ENCODE results near the gene THRA.

THRA gene

DNA sequence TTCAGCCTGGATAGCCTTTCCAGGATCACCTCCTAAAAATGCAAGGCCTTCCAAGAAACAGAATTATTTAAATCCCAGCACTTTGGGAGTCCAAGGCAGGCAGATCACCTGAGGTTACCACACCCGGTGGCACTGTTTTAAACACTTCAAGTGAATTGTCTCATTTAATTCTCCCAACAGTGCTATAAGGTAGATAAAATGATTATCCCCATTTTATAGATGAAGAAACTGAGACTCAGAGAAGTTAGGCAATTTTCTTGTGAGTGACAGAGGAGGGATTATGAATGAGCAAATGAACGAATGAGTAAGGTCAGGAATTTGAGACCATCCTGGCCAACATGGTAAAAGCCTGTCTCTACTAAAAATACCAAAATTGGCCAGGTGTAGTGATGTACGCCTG lies 16.8 kb downstream of the THRA start:
- Histone ChIP-seq H3K4me1 (ENCODE audit: control insufficient read depth in 5 of 5, insufficient read depth in 5 of 5, low read length in 5 of 5) (peaks cover 11 to 26% (median 24%) of the 10 kb centered on the region in 5 donors), H3K9ac (ENCODE audit: low read length in 5 of 5) (no peak overlapping the region), H3K27me3 (ENCODE audit: control insufficient read depth in 5 of 5, insufficient read depth in 4 of 5, low read length in 5 of 5) (no peaks in the 10 kb centered on the region), H3K9me3 (ENCODE audit: control insufficient read depth in 5 of 5, low read length in 5 of 5) (no peaks in the 10 kb centered on the region), H3K36me3 (ENCODE audit: control insufficient read depth in 5 of 5, insufficient read depth in 5 of 5, low read length in 5 of 5) (peaks cover 0 to 69% (median 50%) of the 10 kb centered on the region in 5 donors), H3K4me3 (ENCODE audit: low read depth in 1 of 5, low read length in 5 of 5) (no peak overlapping the region), H3K27ac (ENCODE audit: low read depth, low read length) (no peak overlapping the region)

DNA sequence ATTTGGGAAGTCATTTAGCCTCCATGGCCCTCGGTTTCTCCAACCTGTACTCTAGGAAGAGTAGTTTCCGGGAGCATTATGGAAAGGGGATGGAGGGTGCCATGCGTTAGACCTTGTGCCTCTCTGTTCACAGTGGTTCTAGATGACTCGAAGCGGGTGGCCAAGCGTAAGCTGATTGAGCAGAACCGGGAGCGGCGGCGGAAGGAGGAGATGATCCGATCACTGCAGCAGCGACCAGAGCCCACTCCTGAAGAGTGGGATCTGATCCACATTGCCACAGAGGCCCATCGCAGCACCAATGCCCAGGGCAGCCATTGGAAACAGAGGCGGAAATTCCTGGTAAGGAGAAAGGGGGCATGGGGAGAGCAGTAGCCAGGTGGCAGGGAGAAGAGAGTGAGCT lies 21.7 kb downstream of the THRA start:
- Histone ChIP-seq H3K27ac (ENCODE audit: low read depth, low read length) (no peak overlapping the region), H3K4me3 (ENCODE audit: low read depth in 1 of 5, low read length in 5 of 5) (no peak overlapping the region), H3K9me3 (ENCODE audit: control insufficient read depth in 5 of 5, low read length in 5 of 5) (no peaks in the 10 kb centered on the region), H3K4me1 (ENCODE audit: control insufficient read depth in 5 of 5, insufficient read depth in 5 of 5, low read length in 5 of 5) (peaks cover 0 to 4% (median 0%) of the 10 kb centered on the region in 5 donors), H3K9ac (ENCODE audit: low read length in 5 of 5) (peak overlapping the region in 1 of 5 donors; percentile 48), H3K36me3 (ENCODE audit: control insufficient read depth in 5 of 5, insufficient read depth in 5 of 5, low read length in 5 of 5) (peaks cover 0 to 77% (median 66%) of the 10 kb centered on the region in 5 donors), H3K27me3 (ENCODE audit: control insufficient read depth in 5 of 5, insufficient read depth in 4 of 5, low read length in 5 of 5) (no peaks in the 10 kb centered on the region)

DNA sequence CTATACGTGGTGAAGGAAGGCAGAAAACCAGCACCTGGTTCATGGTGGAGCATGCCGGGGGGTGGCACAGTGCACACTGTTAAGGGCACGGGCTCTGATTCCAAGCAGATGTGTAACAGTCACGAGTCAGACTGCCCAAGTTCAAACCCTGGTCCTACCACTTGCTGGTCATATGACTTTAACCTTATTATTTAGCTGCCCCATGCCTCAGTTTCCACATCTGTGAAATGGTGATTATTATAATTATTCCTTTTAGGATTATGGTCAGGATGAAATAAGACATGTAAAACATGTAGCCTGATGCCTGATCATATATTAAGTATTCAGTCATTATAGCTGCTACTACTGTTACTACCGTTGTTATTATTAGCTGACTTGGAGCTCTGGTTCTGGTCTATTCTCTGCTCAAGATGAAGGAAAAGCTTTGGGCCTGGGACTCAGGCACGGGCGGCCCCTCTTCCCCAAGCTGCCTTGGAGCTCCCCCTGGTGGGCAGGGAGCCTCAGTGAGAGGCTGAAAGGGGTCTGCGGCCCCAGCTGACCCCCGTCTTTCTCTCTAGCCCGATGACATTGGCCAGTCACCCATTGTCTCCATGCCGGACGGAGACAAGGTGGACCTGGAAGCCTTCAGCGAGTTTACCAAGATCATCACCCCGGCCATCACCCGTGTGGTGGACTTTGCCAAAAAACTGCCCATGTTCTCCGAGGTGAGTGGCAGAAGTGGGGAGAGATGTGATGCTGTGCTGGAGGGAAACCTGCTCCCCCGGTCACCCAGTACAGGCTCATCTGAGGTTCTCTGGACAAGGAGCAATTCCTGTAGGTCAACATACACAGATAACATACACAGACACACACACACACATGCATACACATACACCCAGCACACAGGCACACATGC lies 23.6 kb downstream of the THRA start:
- Histone ChIP-seq H3K36me3 (ENCODE audit: control insufficient read depth in 5 of 5, insufficient read depth in 5 of 5, low read length in 5 of 5) (peaks cover 0 to 81% (median 66%) of the 10 kb centered on the region in 5 donors), H3K4me1 (ENCODE audit: control insufficient read depth in 5 of 5, insufficient read depth in 5 of 5, low read length in 5 of 5) (peaks cover 0 to 4% (median 0%) of the 10 kb centered on the region in 5 donors), H3K4me3 (ENCODE audit: low read depth in 1 of 5, low read length in 5 of 5) (no peak overlapping the region), H3K9me3 (ENCODE audit: control insufficient read depth in 5 of 5, low read length in 5 of 5) (no peaks in the 10 kb centered on the region), H3K9ac (ENCODE audit: low read length in 5 of 5) (no peak overlapping the region), H3K27ac (ENCODE audit: low read depth, low read length) (no peak overlapping the region), H3K27me3 (ENCODE audit: control insufficient read depth in 5 of 5, insufficient read depth in 4 of 5, low read length in 5 of 5) (no peaks in the 10 kb centered on the region)

DNA sequence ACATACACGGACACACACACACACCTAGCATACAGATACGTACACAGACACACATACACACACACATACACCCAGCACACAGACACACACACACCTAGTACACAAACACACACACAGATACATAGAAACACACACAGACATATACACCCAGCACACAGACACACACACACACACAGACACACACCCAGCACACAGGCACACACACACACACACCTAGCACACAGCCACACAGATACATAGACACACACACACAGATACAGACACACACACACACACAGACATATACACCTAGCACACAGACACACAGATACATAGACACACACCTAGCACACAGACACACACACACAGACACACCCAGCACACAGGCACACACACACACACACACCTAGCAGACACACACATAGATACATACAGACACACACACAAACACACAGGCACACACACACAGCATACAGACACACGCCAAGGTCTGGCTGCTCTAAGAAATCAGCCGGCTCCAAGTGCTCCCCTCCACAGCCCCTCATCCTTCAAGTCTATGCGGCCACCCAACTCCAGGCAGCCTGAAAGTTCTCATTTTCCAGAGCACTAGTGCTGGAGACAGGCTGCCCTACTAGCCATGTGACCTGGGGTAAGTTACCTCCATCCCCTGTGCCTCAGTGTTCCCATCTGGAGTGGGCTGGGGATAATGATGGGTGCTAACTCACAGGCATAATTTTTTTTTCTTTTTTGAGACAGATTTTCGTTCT lies 24.5 kb downstream of the THRA start:
- Histone ChIP-seq H3K36me3 (ENCODE audit: control insufficient read depth in 5 of 5, insufficient read depth in 5 of 5, low read length in 5 of 5) (peaks cover 0 to 86% (median 71%) of the 10 kb centered on the region in 5 donors), H3K4me1 (ENCODE audit: control insufficient read depth in 5 of 5, insufficient read depth in 5 of 5, low read length in 5 of 5) (peaks cover 0 to 10% (median 5%) of the 10 kb centered on the region in 5 donors), H3K9me3 (ENCODE audit: control insufficient read depth in 5 of 5, low read length in 5 of 5) (no peaks in the 10 kb centered on the region), H3K27ac (ENCODE audit: low read depth, low read length) (no peak overlapping the region), H3K27me3 (ENCODE audit: control insufficient read depth in 5 of 5, insufficient read depth in 4 of 5, low read length in 5 of 5) (no peaks in the 10 kb centered on the region), H3K9ac (ENCODE audit: low read length in 5 of 5) (no peak overlapping the region), H3K4me3 (ENCODE audit: low read depth in 1 of 5, low read length in 5 of 5) (no peak overlapping the region)

DNA sequence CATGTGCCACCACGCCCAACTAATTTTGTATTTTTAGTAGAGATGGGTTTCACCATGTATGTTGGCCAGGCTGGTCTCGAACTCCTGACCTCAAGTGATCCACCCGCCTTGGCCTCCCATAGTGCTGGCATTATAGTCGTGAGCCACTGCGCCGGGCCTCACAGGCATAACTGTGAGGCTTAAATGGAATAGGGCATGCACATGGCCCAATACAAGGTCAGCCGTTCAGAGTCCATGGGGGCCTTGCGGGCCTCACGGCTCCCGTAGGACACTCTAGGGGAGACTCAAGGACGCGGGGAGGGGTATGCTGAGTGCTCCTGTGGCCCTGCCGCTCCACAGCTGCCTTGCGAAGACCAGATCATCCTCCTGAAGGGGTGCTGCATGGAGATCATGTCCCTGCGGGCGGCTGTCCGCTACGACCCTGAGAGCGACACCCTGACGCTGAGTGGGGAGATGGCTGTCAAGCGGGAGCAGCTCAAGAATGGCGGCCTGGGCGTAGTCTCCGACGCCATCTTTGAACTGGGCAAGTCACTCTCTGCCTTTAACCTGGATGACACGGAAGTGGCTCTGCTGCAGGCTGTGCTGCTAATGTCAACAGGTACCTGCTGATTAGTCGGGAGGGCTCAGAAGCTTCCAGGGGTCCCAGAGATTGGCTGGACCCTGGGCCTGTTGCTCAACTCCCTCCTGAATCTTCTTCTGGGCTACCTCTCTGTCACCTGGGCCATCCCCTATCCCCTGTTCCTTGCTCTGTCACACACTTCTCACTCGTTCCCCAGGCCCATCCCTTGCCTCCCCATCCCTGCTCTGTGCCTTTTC lies 25.3 kb downstream of the THRA start:
- Histone ChIP-seq H3K4me1 (ENCODE audit: control insufficient read depth in 5 of 5, insufficient read depth in 5 of 5, low read length in 5 of 5) (peaks cover 0 to 14% (median 7%) of the 10 kb centered on the region in 5 donors), H3K27ac (ENCODE audit: low read depth, low read length) (no peak overlapping the region), H3K4me3 (ENCODE audit: low read depth in 1 of 5, low read length in 5 of 5) (no peak overlapping the region), H3K9me3 (ENCODE audit: control insufficient read depth in 5 of 5, low read length in 5 of 5) (no peaks in the 10 kb centered on the region), H3K36me3 (ENCODE audit: control insufficient read depth in 5 of 5, insufficient read depth in 5 of 5, low read length in 5 of 5) (peaks cover 0 to 91% (median 77%) of the 10 kb centered on the region in 5 donors), H3K27me3 (ENCODE audit: control insufficient read depth in 5 of 5, insufficient read depth in 4 of 5, low read length in 5 of 5) (no peaks in the 10 kb centered on the region), H3K9ac (ENCODE audit: low read length in 5 of 5) (no peak overlapping the region)

DNA sequence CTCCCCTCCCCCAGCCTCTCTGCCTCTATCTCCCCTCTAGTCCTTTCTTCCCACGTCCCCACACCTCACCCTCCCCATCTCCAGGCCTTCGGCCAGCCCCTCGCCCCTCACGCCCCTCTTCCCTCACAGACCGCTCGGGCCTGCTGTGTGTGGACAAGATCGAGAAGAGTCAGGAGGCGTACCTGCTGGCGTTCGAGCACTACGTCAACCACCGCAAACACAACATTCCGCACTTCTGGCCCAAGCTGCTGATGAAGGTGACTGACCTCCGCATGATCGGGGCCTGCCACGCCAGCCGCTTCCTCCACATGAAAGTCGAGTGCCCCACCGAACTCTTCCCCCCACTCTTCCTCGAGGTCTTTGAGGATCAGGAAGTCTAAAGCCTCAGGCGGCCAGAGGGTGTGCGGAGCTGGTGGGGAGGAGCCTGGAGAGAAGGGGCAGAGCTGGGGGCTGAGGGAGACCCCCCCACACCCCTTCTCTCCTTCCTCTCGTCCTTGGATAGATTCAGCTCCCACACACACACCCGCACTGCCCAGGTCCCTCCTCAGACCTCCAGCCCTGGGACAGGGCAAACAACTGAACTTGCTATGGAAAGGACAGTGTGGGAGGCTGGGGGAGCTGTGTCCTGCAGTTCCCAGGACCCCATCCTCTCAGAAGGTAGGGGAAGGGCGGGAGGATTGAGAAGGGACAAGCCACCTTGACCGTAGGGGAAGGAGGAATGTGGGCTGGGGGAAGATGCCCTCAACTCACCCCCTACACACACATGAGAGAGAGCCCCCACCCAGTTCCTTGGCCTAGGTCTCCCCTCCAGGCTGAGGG lies 26.5 kb downstream of the THRA start:
- H3K9ac ChIP-seq (ENCODE audit: low read length in 5 of 5) = no peak overlapping the region

DNA sequence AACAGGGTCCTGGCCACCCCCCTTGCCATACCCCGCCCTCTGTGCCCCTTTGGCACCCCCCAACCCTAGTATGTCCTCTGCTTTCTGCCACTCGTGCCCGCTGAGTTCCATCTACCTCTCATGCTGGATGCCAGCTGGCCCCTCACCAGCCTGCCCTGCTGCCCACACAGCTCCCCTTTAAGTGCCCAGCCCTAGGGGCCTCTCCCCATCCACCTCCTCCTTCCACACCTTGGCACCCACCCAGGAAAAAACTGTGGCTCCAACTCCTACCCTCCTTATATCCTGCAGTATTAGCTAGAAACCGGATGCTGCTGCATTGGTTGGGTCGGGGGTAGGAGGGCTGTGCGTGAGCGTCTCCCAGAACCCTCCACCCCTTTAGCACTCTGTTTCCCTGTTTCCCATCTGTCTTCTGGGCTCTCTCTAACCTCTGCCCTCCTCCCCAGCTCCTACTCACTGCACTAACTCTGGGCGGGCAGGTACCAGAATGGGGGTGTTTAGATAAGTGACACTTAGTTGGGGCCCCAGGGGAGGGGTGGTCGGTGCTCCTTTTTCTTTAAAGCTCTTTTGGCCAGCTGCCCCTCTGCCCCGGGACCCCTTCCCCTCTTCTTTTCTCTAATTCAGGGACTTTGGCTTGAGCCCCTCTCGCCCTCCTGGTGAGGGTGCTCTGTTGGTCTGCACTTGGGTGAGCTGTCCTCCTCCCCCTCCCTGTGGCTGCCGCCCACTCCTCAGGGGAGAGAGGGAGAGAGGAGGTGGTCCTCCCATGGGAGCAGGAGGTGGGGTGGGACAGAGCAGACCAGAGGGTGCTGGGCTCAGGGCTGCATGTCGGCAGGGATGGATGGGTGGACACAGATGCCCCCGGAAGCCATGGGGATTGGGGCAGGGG lies 27.7 kb downstream of the THRA start:
- no peak overlapping the region for H3K4me3 ChIP-seq (ENCODE audit: low read depth in 1 of 5, low read length in 5 of 5)
- H3K9ac ChIP-seq (ENCODE audit: low read length in 5 of 5) = no peak overlapping the region
- H3K27ac ChIP-seq (ENCODE audit: low read depth, low read length) = no peak overlapping the region
- no peaks in the 10 kb centered on the region for H3K27me3 ChIP-seq (ENCODE audit: control insufficient read depth in 5 of 5, insufficient read depth in 4 of 5, low read length in 5 of 5)
- H3K9me3 ChIP-seq (ENCODE audit: control insufficient read depth in 5 of 5, low read length in 5 of 5) = no peaks in the 10 kb centered on the region
- peaks cover 0 to 91% (median 80%) of the 10 kb centered on the region in 5 donors for H3K36me3 ChIP-seq (ENCODE audit: control insufficient read depth in 5 of 5, insufficient read depth in 5 of 5, low read length in 5 of 5)
- peaks cover 4 to 37% (median 30%) of the 10 kb centered on the region in 5 donors for H3K4me1 ChIP-seq (ENCODE audit: control insufficient read depth in 5 of 5, insufficient read depth in 5 of 5, low read length in 5 of 5)

More for the DNA sequence above, 26.5 kb downstream of the THRA start:
- Histone ChIP-seq H3K4me3 (ENCODE audit: low read depth in 1 of 5, low read length in 5 of 5) (no peak overlapping the region), H3K27me3 (ENCODE audit: control insufficient read depth in 5 of 5, insufficient read depth in 4 of 5, low read length in 5 of 5) (no peaks in the 10 kb centered on the region), H3K27ac (ENCODE audit: low read depth, low read length) (peak overlapping the region; percentile 46), H3K9me3 (ENCODE audit: control insufficient read depth in 5 of 5, low read length in 5 of 5) (no peaks in the 10 kb centered on the region), H3K36me3 (ENCODE audit: control insufficient read depth in 5 of 5, insufficient read depth in 5 of 5, low read length in 5 of 5) (peaks cover 0 to 91% (median 78%) of the 10 kb centered on the region in 5 donors), H3K4me1 (ENCODE audit: control insufficient read depth in 5 of 5, insufficient read depth in 5 of 5, low read length in 5 of 5) (peaks cover 0 to 26% (median 19%) of the 10 kb centered on the region in 5 donors)

DNA sequence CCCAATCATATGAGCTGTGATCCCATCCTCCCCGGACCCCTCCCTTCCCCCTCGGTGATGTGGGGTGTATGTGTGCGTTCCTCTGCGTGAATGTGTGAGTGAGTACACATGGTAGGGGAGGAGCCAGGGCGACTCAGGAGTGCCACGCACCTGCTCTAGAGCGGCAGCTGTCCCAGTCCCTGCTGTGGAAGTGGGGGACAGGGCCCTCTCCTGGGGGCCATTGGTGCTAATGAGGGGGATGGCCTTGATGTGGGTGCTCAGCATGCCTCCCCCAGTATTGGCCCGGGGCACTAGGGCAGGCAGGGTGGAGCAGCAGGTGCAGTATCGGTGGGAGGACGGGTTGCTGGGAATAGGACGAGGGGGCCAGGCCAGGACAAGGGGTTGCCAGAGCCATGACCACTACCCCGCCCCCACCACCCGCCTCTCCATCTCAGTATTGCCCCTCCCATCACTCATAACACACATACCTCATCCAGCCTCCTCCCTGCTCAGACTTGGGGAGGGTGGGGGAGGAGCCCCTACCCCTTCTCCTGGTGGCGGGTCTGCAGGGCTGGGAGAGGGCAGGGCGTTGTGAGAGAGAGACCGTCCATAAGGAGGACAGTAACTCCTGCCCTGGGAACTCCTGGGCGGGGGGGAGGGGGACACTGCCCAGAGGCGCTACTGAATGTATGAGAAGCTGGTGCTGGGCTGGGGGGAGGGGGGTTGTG lies 29.1 kb downstream of the THRA start:
- Histone ChIP-seq H3K9me3 (ENCODE audit: control insufficient read depth in 5 of 5, low read length in 5 of 5) (no peaks in the 10 kb centered on the region), H3K4me1 (ENCODE audit: control insufficient read depth in 5 of 5, insufficient read depth in 5 of 5, low read length in 5 of 5) (peaks cover 16 to 46% (median 44%) of the 10 kb centered on the region in 5 donors), H3K36me3 (ENCODE audit: control insufficient read depth in 5 of 5, insufficient read depth in 5 of 5, low read length in 5 of 5) (peaks cover 0 to 92% (median 86%) of the 10 kb centered on the region in 5 donors), H3K27ac (ENCODE audit: low read depth, low read length) (peak overlapping the region; percentile 61), H3K27me3 (ENCODE audit: control insufficient read depth in 5 of 5, insufficient read depth in 4 of 5, low read length in 5 of 5) (no peaks in the 10 kb centered on the region), H3K9ac (ENCODE audit: low read length in 5 of 5) (no peak overlapping the region), H3K4me3 (ENCODE audit: low read depth in 1 of 5, low read length in 5 of 5) (no peak overlapping the region)

Measured in subcutaneous abdominal adipose tissue (tissue), 5 donors.